HUES64 (cell line): Measurements from ENCODE around the gene GALNT9.

ENCODE experiments used
- H3K27ac ChIP-seq: 2 replicates; pipeline ENCODE4 v1.7.0; 2013; ENCODE audit warnings: low read depth, low read length, inconsistent platforms
- H3K27me3 ChIP-seq: 2 replicates; pipeline ENCODE4 v1.6.1; 2013; ENCODE audit warnings: mild to moderate bottlenecking, low read length; ENCODE audit not compliant: insufficient read depth
- H3K36me3 ChIP-seq: 2 replicates; pipeline ENCODE4 v1.6.1; 2013; ENCODE audit warnings: mild to moderate bottlenecking, low read length; ENCODE audit not compliant: insufficient read depth
- H3K4me1 ChIP-seq: 2 replicates; pipeline ENCODE4 v1.6.1; 2013; ENCODE audit warnings: mild to moderate bottlenecking, low read length, moderate library complexity; ENCODE audit not compliant: insufficient read depth
- H3K4me3 ChIP-seq: 2 replicates; pipeline ENCODE4 v1.5.1; 2013; ENCODE audit warnings: mild to moderate bottlenecking, low read length, moderate library complexity
- H3K9ac ChIP-seq: 2 replicates; pipeline ENCODE4 v1.6.1; 2013; ENCODE audit warnings: mild to moderate bottlenecking, low read depth, low read length
- H3K9me3 ChIP-seq: 2 replicates; pipeline ENCODE4 v1.6.1; 2013; ENCODE audit warnings: low read depth, low read length; ENCODE audit not compliant: insufficient read depth
- WGBS: fragments of 150-250, 120-280 bp; methylation state at CpG from one replicate; pipeline ENCODE4 v1.1.7; 2013; ENCODE audit warnings: missing lambda C conversion rate; 5-methylcytosine and 5-hydroxymethylcytosine counted together

The GALNT9 gene

GRCh38 chr12:132161036-132161781 lies 168.2 kb downstream of the GALNT9 start:
- Histone ChIP-seq H3K36me3 (peaks cover 13% of the 10 kb centered on the region), H3K27me3 (peaks cover 5% of the 10 kb centered on the region; the same call in 1 of the 2 replicates), H3K9ac (no peak overlapping the region), H3K4me1 (no peaks in the 10 kb centered on the region), H3K4me3 (no peak overlapping the region), H3K27ac (no peak overlapping the region), H3K9me3 (peaks cover 25% of the 10 kb centered on the region)
- 72% methylated on average over 14 of the region's 14 CpGs for WGBS

GRCh38 chr12:132160601-132161035 lies 168.8 kb downstream of the GALNT9 start:
- WGBS = 87% methylated on average over 15 of the region's 15 CpGs
- H3K36me3 ChIP-seq = peaks cover 15% of the 10 kb centered on the region
- H3K4me3 ChIP-seq = no peak overlapping the region
- H3K9me3 ChIP-seq = peaks cover 19% of the 10 kb centered on the region
- no peak overlapping the region for H3K9ac ChIP-seq
- H3K27ac ChIP-seq = no peak overlapping the region
- H3K27me3 ChIP-seq = peaks cover 5% of the 10 kb centered on the region; the same call in 1 of the 2 replicates
- no peaks in the 10 kb centered on the region for H3K4me1 ChIP-seq

- H3K9me3 ChIP-seq = peaks cover 19% of the 10 kb centered on the region
- WGBS = 91% methylated on average over 16 of the region's 16 CpGs
- no peak overlapping the region for H3K9ac ChIP-seq
- H3K36me3 ChIP-seq = peaks cover 15% of the 10 kb centered on the region
- no peak overlapping the region for H3K27ac ChIP-seq
- H3K4me1 ChIP-seq = no peaks in the 10 kb centered on the region
- peaks cover 5% of the 10 kb centered on the region; the same call in 1 of the 2 replicates for H3K27me3 ChIP-seq
- no peak overlapping the region for H3K4me3 ChIP-seq
Observed at GRCh38 chr12:132160016-132160415, 169.4 kb downstream of the GALNT9 start.

- Histone ChIP-seq H3K27me3 (peaks cover 5% of the 10 kb centered on the region; the same call in 1 of the 2 replicates), H3K36me3 (peaks cover 15% of the 10 kb centered on the region), H3K4me1 (no peaks in the 10 kb centered on the region), H3K9me3 (peaks cover 19% of the 10 kb centered on the region), H3K4me3 (no peak overlapping the region), H3K9ac (no peak overlapping the region), H3K27ac (no peak overlapping the region)
- WGBS = 94% methylated on average over 14 of the region's 14 CpGs
Observed at GRCh38 chr12:132159555-132160003, 169.8 kb downstream of the GALNT9 start.

- WGBS = 94% methylated on average over 37 of the region's 37 CpGs
- H3K4me1 ChIP-seq = no peaks in the 10 kb centered on the region
- H3K4me3 ChIP-seq = no peak overlapping the region
- peaks cover 3% of the 10 kb centered on the region; the same call in 1 of the 2 replicates for H3K27me3 ChIP-seq
- H3K27ac ChIP-seq = no peak overlapping the region
- H3K9ac ChIP-seq = no peak overlapping the region
- peaks cover 15% of the 10 kb centered on the region for H3K36me3 ChIP-seq
- peaks cover 19% of the 10 kb centered on the region for H3K9me3 ChIP-seq
Observed at GRCh38 chr12:132158677-132159554, 170.5 kb downstream of the GALNT9 start.

GRCh38 chr12:132157733-132158409 lies 171.5 kb downstream of the GALNT9 start:
- peaks cover 19% of the 10 kb centered on the region for H3K9me3 ChIP-seq
- H3K4me1 ChIP-seq = no peaks in the 10 kb centered on the region
- no peak overlapping the region for H3K27ac ChIP-seq
- H3K9ac ChIP-seq = no peak overlapping the region
- no peaks in the 10 kb centered on the region; the same call in 1 of the 2 replicates for H3K27me3 ChIP-seq
- 93% methylated on average over 5 of the region's 5 CpGs for WGBS
- peaks cover 15% of the 10 kb centered on the region for H3K36me3 ChIP-seq
- no peak overlapping the region for H3K4me3 ChIP-seq

GRCh38 chr12:132156573-132157325 lies 172.6 kb downstream of the GALNT9 start:
- Histone ChIP-seq H3K9me3 (peaks cover 19% of the 10 kb centered on the region), H3K27ac (no peak overlapping the region), H3K4me1 (no peaks in the 10 kb centered on the region), H3K36me3 (peaks cover 19% of the 10 kb centered on the region), H3K27me3 (no peaks in the 10 kb centered on the region), H3K4me3 (no peak overlapping the region), H3K9ac (no peak overlapping the region)
- 86% methylated on average over 8 of the region's 8 CpGs for WGBS

GRCh38 chr12:132155771-132156572 lies 173.4 kb downstream of the GALNT9 start:
- H3K4me1 ChIP-seq = no peaks in the 10 kb centered on the region
- H3K9ac ChIP-seq = no peak overlapping the region
- 91% methylated on average over 10 of the region's 10 CpGs for WGBS
- no peaks in the 10 kb centered on the region for H3K27me3 ChIP-seq
- peaks cover 25% of the 10 kb centered on the region for H3K36me3 ChIP-seq
- no peak overlapping the region for H3K4me3 ChIP-seq
- H3K27ac ChIP-seq = no peak overlapping the region
- peaks cover 19% of the 10 kb centered on the region for H3K9me3 ChIP-seq

GRCh38 chr12:132154941-132155770 lies 174.2 kb downstream of the GALNT9 start:
- H3K36me3 ChIP-seq = peaks cover 28% of the 10 kb centered on the region

More at GRCh38 chr12:132154941-132155770, 174.2 kb downstream of the GALNT9 start:
- Histone ChIP-seq H3K27me3 (no peaks in the 10 kb centered on the region), H3K4me1 (no peaks in the 10 kb centered on the region), H3K4me3 (no peak overlapping the region), H3K27ac (no peak overlapping the region), H3K9ac (no peak overlapping the region), H3K9me3 (peaks cover 19% of the 10 kb centered on the region)
- WGBS = 93% methylated on average over 49 of the region's 51 CpGs
